Measurements from ENCODE around the gene ATG2B. TPM values are rescaled to one million over a fixed set of nuclear protein-coding genes. Genes with fewer than 3 reads are reported as not detected.

The ATG2B gene
- total and polyA plus RNA-seq, 9 of the 15 experiments (the other 6 are each of a cell fraction or from before 2014, with no cell fraction given), result 0.83 to 12.9 (median 8.7) TPM

DNA sequence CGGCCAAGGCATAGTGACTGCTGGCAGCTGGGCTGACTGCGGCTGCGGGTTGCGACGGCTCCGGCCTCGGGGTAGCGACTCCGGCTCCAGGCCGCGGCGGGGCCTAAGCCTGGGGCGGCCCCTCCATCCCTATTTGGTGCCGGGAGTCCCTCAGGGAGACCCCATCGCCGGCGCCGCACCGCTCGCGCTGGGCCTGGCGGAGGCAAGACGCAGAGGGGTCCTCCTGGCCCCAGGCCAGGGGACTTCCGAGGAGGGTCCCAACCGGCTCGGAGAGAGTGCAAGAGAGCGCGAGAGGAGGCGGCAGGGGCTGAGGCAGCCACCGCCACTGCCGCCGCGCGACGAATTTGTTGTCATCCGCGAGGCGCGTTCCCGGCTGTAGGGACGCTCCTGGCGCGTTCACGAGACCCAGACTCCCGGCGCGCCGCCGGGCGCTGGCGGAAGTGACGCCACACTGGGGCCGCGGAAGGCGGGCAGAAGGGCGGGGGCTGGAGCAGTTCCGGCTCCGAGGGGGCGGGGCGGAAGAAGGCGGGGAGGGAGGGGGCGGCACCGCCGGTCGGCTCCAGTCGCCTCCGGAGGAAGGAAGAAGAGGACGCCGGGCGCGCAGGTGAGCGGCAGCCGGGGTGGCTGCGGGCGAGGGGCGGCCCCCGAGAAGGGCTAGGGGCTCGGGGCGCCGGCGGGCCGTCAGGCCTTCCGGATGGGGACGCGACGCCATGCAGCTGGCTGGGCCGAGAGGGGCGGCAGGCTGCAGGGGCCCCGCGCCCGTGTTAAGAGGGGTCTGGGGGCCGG, at the start of gene ATG2B, which contains the start of gene GSKIP (continued):
- TF ChIP-seq ZSCAN29 (IDR thresholded peaks at IDR 0.05), result no peak
- no peak for TF ChIP-seq ZNF57 (CRISPR knock-in tag; IDR thresholded peaks at IDR 0.05)
- peak; percentile 64; the same call in 1 of the 2 replicates for TF ChIP-seq ZNF766 (CRISPR knock-in tag; conservative IDR thresholded peaks at IDR 0.05)
- TF ChIP-seq, protein P1, sequence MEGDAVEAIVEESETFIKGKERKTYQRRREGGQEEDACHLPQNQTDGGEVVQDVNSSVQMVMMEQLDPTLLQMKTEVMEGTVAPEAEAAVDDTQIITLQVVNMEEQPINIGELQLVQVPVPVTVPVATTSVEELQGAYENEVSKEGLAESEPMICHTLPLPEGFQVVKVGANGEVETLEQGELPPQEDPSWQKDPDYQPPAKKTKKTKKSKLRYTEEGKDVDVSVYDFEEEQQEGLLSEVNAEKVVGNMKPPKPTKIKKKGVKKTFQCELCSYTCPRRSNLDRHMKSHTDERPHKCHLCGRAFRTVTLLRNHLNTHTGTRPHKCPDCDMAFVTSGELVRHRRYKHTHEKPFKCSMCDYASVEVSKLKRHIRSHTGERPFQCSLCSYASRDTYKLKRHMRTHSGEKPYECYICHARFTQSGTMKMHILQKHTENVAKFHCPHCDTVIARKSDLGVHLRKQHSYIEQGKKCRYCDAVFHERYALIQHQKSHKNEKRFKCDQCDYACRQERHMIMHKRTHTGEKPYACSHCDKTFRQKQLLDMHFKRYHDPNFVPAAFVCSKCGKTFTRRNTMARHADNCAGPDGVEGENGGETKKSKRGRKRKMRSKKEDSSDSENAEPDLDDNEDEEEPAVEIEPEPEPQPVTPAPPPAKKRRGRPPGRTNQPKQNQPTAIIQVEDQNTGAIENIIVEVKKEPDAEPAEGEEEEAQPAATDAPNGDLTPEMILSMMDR (IDR thresholded peaks at IDR 0.05 in 2 of 3, conservative IDR thresholded peaks at IDR 0.05 in 1 of 3; ENCODE audit: insufficient read depth in 2 of 3, low read depth in 1 of 3, low read length in 3 of 3), result no peak
- TF ChIP-seq SMAD2 (IDR thresholded peaks at IDR 0.05; ENCODE audit: low read depth, low read length), result no peak
- no peak for TF ChIP-seq MCM5 (IDR thresholded peaks at IDR 0.05; ENCODE audit: low read depth)
- peak; percentile 65 to 95 for TF ChIP-seq MAZ (CRISPR knock-in tag; conservative IDR thresholded peaks at IDR 0.05 in 1 of 2, IDR thresholded peaks at IDR 0.05 in 1 of 2)
- TF ChIP-seq ARID2 (IDR thresholded peaks at IDR 0.05), result no peak
- TF ChIP-seq, protein P2, sequence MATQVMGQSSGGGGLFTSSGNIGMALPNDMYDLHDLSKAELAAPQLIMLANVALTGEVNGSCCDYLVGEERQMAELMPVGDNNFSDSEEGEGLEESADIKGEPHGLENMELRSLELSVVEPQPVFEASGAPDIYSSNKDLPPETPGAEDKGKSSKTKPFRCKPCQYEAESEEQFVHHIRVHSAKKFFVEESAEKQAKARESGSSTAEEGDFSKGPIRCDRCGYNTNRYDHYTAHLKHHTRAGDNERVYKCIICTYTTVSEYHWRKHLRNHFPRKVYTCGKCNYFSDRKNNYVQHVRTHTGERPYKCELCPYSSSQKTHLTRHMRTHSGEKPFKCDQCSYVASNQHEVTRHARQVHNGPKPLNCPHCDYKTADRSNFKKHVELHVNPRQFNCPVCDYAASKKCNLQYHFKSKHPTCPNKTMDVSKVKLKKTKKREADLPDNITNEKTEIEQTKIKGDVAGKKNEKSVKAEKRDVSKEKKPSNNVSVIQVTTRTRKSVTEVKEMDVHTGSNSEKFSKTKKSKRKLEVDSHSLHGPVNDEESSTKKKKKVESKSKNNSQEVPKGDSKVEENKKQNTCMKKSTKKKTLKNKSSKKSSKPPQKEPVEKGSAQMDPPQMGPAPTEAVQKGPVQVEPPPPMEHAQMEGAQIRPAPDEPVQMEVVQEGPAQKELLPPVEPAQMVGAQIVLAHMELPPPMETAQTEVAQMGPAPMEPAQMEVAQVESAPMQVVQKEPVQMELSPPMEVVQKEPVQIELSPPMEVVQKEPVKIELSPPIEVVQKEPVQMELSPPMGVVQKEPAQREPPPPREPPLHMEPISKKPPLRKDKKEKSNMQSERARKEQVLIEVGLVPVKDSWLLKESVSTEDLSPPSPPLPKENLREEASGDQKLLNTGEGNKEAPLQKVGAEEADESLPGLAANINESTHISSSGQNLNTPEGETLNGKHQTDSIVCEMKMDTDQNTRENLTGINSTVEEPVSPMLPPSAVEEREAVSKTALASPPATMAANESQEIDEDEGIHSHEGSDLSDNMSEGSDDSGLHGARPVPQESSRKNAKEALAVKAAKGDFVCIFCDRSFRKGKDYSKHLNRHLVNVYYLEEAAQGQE (IDR thresholded peaks at IDR 0.05; ENCODE audit: borderline replicate concordance), result peak; percentile 40
- TF ChIP-seq, protein P2 (CRISPR knock-in tag; IDR thresholded peaks at IDR 0.05; ENCODE audit: low read depth), result no peak
- TF ChIP-seq ZNF143 (CRISPR knock-in tag; IDR thresholded peaks at IDR 0.05), result no peak
- TF ChIP-seq MYC (IDR thresholded peaks at IDR 0.05; ENCODE audit: low read depth, low read length), result no peak
- TF ChIP-seq MYC (CRISPR knock-in tag; IDR thresholded peaks at IDR 0.05; ENCODE audit: borderline replicate concordance, low read depth), result no peak
- TF ChIP-seq NFATC3 (IDR thresholded peaks at IDR 0.05), result no peak
- TF ChIP-seq HNRNPLL (IDR thresholded peaks at IDR 0.05; ENCODE audit: low read depth, low read length, poor library complexity, severe bottlenecking), result no peak
- TF ChIP-seq SETDB1 (IDR thresholded peaks at IDR 0.05; ENCODE audit: low read length), result no peak
- TF ChIP-seq, protein P3, sequence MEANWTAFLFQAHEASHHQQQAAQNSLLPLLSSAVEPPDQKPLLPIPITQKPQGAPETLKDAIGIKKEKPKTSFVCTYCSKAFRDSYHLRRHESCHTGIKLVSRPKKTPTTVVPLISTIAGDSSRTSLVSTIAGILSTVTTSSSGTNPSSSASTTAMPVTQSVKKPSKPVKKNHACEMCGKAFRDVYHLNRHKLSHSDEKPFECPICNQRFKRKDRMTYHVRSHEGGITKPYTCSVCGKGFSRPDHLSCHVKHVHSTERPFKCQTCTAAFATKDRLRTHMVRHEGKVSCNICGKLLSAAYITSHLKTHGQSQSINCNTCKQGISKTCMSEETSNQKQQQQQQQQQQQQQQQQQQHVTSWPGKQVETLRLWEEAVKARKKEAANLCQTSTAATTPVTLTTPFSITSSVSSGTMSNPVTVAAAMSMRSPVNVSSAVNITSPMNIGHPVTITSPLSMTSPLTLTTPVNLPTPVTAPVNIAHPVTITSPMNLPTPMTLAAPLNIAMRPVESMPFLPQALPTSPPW (CRISPR knock-in tag; IDR thresholded peaks at IDR 0.05), result peak; percentile 82
